Activated naive CD4-positive, alpha-beta T cell treated with anti-CD3 and anti-CD28 coated beads, Interleukin-2, amount 50 U/mL, for 16 hours (primary cell): ENCODE results near the gene ZNF681.
"Not testable (repeated sequence)": the region's sequence is repeated elsewhere in the genome, so short reads cannot be mapped to it uniquely, and the experiment has no call there.

Experiments used
- DNase-seq: peaks from one replicate; pipeline ENCODE4 v3.0.0-alpha.2; 2020

ZNF681 gene

GRCh38 chr19:23772675-23773063 lies 14.0 kb upstream of the ZNF681 start:
- DNase-seq, result no peak

GRCh38 chr19:23771761-23772674 lies 13.3 kb upstream of the ZNF681 start:
- no peak for DNase-seq

- no peak for DNase-seq
Measured at GRCh38 chr19:23771316-23771715, 12.6 kb upstream of the ZNF681 start.

- DNase-seq, result no peak
Measured at GRCh38 chr19:23770672-23771250, 12.1 kb upstream of the ZNF681 start.

- no peak for DNase-seq
Measured at GRCh38 chr19:23769691-23770468, 11.2 kb upstream of the ZNF681 start.

GRCh38 chr19:23766951-23767350 lies 8.3 kb upstream of the ZNF681 start:
- no peak for DNase-seq

- no peak for DNase-seq
Measured at GRCh38 chr19:23764781-23765180, 6.1 kb upstream of the ZNF681 start.

GRCh38 chr19:23762884-23763711 lies 4.4 kb upstream of the ZNF681 start:
- DNase-seq, result peak; percentile 86

GRCh38 chr19:23762548-23762883 lies 3.8 kb upstream of the ZNF681 start:
- no peak for DNase-seq

- DNase-seq, result not testable (repeated sequence)
Measured at GRCh38 chr19:23760326-23760725, 1.6 kb upstream of the ZNF681 start.

- not testable (repeated sequence) for DNase-seq
Measured at GRCh38 chr19:23743633-23744232, 15.0 kb downstream of the ZNF681 start.

- DNase-seq, result not testable (repeated sequence)
Measured at GRCh38 chr19:23730729-23731465, 27.8 kb downstream of the ZNF681 start.

GRCh38 chr19:23724161-23724560 lies 34.5 kb downstream of the ZNF681 start:
- not testable (repeated sequence) for DNase-seq

- no peak for DNase-seq
Measured at GRCh38 chr19:23718802-23719201, 39.9 kb downstream of the ZNF681 start.

GRCh38 chr19:23716792-23717191 lies 41.9 kb downstream of the ZNF681 start:
- DNase-seq, result no peak

- DNase-seq, result no peak
Measured at GRCh38 chr19:23709347-23709746, 49.3 kb downstream of the ZNF681 start.

GRCh38 chr19:23706657-23707056 lies 52.0 kb downstream of the ZNF681 start:
- DNase-seq, result no peak

- DNase-seq, result no peak
Measured at GRCh38 chr19:23699521-23699860, 59.2 kb downstream of the ZNF681 start.

GRCh38 chr19:23698711-23699520 lies 59.8 kb downstream of the ZNF681 start:
- no peak for DNase-seq

- not testable (repeated sequence) for DNase-seq
Measured at GRCh38 chr19:23692937-23693336, 65.8 kb downstream of the ZNF681 start.
